NCI-H2081 (cell line): ENCODE measurements around the gene CLOCK.

ENCODE experiments used
- DNase-seq, 2 experiments: peaks; one replicate each; lab custom pipeline; 2025; lab: John Stamatoyannopoulos, UW

Gene CLOCK

DNA sequence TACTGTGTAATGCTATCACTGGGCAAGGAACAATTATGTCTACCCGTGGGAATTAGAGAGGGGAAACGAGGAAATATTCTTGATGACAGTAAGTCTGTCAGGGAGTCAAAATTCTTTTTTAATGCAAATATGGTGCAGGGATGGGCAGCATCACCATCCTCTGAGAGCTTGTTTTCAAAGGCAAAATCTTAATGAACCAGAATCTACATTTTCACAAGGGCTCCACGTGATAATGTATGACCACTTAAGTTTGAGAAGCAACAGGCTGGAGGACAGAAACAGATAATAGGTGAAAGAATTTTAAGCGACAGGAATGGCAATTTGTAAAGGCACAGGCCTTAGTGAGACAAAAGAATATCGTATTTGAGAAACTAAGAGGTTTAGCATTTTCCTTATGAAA is 63.4 kb downstream of the CLOCK start:
- no peak for DNase-seq

- DNase-seq: no peak
Observed at GRCh38 chr4:55475394-55476243, 71.1 kb downstream of the CLOCK start.

GRCh38 chr4:55469979-55470378 is 76.7 kb downstream of the CLOCK start:
- no peak for DNase-seq

DNA sequence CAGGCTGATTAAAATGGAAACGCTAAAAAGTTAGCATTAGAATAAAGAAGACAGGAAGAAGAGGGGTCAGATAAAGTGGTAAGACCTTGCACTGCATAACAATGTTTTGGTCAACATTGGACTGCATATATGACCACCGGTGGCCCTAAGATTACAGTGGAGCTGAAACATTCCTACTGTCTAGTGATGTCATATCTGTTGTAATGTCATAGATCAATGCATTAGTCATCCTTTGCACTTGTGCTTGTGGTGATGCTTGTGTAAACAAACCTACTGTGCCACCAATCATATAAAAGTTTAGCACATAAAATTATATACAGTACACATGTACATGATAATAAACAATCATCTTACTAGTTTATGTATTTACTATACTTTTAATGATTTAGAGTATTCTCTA is 78.0 kb downstream of the CLOCK start:
- no peak for DNase-seq

DNA sequence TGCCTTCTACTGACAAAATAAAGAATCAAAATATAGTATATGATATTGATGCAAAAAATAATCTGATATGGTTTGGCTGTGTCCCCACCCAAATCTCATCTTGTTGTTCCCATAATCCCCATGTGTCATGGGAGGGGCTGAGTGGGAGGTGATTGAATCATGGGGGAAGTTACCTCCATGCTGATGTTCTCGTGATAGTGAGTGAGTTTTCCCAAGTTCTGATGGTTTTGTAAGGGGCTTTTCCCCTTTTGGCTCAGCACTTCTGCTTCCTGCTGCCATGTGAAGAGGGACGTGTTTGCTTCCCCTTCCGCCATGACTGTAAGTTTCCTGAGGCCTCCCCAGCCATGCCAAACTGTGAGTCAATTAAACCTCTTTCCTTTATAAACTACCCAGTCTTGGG is 80.7 kb downstream of the CLOCK start:
- no peak for DNase-seq

GRCh38 chr4:55458611-55459010 is 88.1 kb downstream of the CLOCK start:
- no peak for DNase-seq

DNA sequence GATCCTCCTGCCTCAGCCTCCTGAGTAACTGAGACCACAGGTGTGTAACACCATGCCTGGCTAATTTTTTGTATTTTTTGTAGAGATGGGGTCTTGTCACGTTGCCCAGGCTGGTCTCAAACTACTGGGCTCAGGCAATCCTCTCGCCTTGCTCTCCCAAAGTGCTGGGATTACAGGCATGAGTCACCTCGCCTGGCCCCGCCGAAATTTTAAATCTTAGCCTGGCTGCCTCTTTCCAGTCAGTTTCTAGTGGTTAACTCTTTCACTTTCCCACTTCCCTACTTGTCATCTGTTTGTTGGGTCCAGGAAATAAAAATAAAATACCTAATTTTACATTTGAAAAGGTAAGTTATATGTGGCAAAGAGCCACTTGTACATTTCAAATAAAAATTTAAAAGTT is 88.5 kb downstream of the CLOCK start:
- DNase-seq: no peak

GRCh38 chr4:55450566-55450965 is 96.1 kb downstream of the CLOCK start:
- no peak for DNase-seq

GRCh38 chr4:55447831-55448230 is 98.9 kb downstream of the CLOCK start:
- no peak for DNase-seq

DNA sequence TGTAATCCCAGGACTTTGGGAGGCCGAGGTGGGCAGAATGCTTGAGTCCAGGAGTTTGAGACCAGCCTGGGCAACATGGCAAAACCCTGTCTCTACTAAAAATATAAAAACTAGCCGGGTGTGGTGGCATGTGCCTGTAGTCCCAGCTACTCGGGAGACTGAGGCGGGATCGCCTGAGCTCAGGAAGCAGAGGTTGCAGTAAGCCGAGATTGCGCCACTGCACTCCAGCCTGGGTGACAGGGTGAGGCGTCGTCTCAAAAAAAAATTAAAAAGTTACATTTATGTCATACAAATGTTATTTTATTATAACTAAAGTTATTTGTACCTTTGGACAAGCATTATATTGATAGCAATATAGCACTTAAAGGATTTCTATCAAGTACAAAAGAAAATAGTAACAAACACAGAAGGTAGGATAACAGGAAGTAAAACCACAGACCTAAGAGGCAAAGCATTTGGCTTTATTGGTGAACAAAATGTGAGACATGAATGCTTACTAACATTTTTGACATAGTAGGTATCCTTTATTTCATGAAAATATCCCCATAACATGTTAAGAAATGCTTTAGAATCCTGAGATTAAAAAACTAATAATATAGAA is 99.5 kb downstream of the CLOCK start:
- DNase-seq: no peak

DNA sequence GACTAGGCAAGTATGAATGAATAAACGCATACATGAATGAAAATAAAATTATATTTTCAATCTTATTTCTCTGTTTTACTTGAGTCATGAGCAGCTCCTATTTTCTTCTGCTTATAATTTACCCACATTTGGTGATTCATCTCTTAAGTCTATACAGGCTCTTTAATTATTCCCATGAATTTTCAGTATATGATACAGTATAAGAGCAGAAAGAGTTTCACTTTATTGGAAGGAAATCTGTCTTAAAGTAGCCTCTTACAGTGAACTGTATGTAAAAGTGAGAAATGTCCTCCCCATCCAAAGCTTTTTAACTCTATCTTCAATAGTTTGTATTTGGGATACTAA is 100.2 kb downstream of the CLOCK start:
- no peak for DNase-seq

- no peak for DNase-seq
Observed at GRCh38 chr4:55445921-55446577, 100.7 kb downstream of the CLOCK start.

DNA sequence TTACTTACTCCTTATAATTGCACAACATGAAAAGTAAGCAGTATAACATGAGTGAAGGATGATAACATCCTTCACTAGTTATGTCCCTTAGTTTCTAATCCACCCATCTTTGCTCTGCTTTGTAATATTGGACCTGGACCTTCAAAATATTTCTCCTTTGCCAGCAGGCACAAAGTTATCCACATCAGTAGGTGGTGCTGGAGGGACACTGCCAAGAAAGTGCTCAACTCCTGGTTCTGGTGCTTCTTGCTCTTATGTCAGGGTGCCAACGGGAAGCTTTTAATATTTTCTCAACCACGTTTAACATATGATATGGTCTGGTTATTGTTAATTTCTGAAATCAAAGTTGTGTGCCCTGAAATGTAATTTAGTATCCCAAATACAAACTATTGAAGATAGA is 101.9 kb downstream of the CLOCK start:
- DNase-seq: no peak

- no peak for DNase-seq
Observed at GRCh38 chr4:55442541-55442940, 104.2 kb downstream of the CLOCK start.

DNA sequence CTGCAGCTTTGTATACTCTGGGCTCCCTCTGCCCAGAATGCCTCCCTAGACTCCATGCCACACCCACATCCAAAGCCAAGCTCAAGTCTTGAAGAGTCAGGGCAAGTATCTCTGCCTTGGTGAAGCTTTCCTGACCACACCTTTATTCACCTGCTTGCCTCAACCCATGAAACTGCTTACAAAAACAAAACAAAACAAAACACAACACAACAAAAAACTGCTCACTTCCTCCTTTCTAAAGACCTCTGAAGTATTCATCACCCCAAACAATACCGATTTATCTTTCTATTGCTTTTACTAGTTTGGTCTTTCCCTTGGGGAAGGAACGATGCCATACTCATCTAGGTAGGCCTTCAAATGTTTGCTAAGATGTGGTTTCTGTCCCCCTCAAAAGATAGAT is 105.9 kb downstream of the CLOCK start:
- no peak for DNase-seq

GRCh38 chr4:55439023-55439422 is 107.7 kb downstream of the CLOCK start:
- no peak for DNase-seq

DNA sequence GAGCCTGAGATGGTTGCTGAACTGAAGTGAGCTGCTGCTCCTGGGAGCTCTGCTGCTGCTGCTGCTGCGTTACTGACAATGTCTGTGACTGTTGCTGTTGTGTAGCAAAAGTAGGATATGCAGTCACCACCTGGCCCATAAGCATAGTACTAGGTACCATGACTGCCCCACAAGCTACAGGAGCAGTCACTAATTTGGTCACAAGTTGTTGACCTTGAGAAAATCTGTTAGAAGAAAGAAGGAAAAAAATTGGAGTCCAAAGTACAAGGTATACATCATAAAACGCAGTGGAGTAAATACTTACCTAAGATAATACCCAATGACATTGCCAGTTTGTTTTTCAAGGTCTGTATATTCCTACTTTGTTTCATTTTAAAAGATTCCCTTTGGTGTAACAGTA is 108.4 kb downstream of the CLOCK start:
- no peak for DNase-seq

- no peak for DNase-seq
Observed at GRCh38 chr4:55437823-55438222, 108.9 kb downstream of the CLOCK start.

GRCh38 chr4:55437356-55437796 is 109.3 kb downstream of the CLOCK start:
- DNase-seq: no peak

- no peak for DNase-seq
Observed at GRCh38 chr4:55435141-55435841, 111.4 kb downstream of the CLOCK start.

- no peak for DNase-seq
Observed at GRCh38 chr4:55431710-55432336, 114.9 kb downstream of the CLOCK start.

DNA sequence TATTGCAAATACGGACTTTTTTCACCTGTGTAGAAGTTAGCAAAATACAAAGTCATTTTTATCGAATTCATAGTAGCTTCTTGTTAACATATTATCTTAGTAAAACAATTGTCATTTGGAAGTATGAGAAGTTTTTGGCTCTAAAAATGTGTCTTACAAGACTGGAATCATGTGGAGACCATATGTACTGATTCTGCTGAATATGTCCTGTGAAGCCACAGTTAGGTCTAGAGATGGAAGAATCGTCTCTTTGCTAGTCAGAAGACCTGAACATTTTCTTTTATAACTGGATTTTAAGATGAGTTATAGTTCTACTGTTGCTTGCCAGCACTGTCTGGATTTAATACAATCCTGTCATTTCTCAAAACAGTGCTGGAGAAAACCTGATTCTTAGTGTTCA is 121.9 kb downstream of the CLOCK start:
- no peak for DNase-seq
